Stimulated activated CD4-positive, alpha-beta T cell treated with anti-CD3 and anti-CD28 coated beads, Interleukin-12 subunit alpha, Interleukin-12 subunit beta, amount 100 ng/mL, for 4 hours (primary cell): ENCODE results near the gene FLT3.
"Not testable (repeated sequence)": the region's sequence is repeated elsewhere in the genome, so short reads cannot be mapped to it uniquely, and the experiment has no call there.

Experiments
- DNase-seq: peaks from one replicate; pipeline ENCODE4 v3.0.0-alpha.2; 2020

Gene FLT3

DNA sequence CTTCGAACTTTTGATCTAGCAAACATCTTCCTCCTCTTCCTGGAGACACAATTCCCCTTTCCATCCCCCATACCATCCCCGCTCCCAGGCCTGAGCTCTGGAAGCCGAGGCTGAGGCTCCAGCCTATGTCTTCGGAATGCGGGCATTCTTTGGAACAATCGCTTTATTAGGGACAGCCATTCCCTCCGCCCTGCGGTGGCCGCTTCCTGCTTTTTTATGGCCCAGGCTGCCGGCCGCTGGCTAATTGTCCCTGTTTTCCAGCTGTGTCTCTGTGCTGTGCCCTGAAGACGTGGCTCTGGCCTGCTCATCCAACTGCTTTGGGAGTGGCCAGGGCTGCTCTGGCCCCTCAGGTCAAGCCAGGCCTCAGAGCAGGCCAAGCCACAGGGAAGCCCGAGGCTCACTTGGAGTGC, 129.1 kb downstream of the FLT3 start:
- no peak for DNase-seq

DNA sequence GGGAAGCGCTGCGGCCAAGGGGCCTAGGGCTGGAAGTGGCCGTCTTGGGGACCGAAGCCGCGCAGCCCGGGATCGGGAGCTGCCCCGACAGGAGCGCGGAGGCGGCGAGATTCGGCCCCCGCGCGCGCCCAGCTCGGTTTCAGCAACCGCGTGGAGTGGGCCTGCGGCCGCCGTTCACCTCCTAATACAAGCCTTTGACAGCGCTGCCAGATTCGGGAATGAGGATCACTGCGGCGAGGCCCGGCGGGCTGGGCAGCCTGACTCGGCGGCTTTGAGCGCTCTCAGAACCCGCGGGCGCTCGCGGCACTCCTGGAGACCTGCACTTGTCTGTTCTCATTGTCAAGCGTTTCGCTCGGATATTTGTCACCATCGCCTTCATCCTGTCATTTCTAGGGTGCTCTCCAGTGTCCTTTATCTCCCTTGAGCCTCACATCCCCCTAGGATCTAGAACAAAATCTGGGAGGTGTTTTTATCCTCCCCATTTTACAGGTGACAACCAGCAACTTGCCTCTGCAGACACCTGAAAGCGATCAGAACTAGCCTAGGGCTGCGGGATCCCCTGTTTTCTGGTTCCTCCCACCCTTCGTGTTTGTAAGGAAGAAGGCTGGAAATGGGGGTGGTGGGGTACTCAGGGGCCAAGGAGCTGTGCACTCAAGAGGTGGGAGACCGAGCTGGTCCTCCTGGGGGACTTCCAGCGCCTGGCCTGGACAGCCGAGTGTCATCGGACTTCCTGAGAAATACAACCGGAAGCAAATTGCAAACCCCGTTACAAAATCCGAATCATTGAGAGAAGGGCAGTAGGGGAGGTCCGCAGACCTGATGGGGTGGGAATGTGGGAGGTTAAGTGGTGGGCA, 129.8 kb downstream of the FLT3 start:
- DNase-seq = no peak

DNA sequence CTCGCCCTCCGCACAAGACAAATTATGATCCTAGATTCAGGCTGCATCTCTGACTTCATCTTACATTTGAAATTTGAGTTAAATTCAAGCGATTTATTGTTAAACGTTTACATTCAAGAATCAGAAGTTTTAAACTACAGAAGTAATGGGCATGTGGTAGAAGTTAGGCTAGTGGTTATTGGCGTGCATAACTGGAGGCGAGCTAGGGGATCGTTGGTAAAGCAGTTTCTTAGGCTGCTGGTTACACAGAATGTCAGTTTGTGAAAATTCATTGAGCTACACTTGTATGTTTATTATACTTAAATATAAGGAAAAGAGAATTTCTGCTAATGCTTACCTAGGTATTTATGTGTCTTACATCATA, 130.5 kb downstream of the FLT3 start:
- DNase-seq = no peak

DNA sequence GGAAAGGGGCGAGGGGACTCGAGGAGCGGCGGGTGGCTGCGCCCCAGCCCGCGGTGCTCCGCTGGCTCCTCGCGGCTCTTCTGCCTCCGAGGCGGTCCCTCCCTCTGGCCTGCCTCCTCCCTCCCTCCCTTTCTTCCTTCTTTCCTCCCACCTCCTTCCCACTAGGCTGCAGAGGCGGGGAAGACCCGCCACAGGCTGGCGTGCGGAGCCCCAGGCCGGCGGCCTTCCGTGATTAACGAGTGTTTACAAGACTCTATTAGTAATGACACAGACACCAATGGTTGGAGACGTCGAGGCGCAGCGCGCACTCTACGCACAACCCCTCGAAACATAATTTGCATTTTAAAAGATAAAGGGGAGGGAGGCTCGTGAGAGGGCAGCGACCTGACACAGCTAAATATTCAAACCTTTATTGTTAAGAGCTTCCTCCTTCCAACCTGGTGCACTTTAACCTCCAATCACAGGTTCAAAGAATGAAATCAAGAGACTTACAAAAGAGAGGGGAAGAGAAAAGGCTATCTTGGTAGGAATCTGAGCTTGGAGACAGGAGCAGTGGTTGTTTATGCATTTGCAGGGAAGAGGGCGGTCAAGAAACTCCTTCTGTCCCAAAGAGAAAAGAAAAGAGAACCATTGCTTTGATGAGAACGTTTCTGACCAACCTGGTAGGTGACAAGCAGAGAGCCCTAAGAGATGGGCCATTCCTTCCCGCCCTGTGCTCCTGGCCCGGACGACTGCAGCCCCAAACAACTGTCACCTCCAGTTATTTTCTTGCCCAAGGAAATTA, 131.1 kb downstream of the FLT3 start, which contains the start of gene CDX2:
TSS of gene CDX2 (minus strand) at position 234 of the 784 bp plus-strand sequence. CDS start 309 bp downstream, outside the sequence.
- DNase-seq = no peak

DNA sequence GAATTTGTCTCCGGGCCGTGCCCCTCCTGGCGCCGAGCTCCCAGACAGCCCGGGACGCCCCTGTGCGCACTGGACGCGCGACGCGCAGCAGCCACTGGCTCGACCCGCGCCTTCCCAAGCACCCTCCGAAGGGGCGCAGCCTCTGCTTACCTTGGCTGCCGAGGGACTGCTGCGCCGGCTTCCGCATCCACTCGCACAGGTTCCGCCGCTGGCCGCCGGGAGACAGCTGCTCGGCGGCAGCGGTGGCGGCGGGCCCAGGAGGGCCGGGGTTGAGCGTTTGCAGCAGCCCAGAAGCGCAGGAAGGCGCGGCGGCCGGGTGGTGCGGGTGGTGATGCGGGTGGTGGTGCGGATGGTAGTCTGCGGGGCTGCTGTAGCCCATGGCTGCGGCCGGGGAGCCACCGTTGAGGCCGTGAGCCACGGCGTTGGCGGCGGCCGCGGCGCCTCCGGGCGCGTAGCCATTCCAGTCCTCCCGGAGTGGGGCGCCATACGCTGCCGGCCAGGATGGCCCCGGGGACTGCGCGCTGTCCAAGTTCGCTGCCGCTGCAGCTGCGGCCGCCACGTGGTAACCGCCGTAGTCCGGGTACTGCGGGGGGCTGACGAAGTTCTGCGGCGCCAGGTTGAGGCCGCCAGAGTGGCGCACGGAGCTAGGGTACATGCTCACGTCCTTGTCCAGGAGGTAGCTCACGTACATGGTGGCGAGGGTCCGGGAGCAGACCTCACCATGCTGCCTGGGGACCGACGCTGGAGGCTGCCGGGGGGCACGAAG, 131.9 kb downstream of the FLT3 start:
- DNase-seq = no peak

DNA sequence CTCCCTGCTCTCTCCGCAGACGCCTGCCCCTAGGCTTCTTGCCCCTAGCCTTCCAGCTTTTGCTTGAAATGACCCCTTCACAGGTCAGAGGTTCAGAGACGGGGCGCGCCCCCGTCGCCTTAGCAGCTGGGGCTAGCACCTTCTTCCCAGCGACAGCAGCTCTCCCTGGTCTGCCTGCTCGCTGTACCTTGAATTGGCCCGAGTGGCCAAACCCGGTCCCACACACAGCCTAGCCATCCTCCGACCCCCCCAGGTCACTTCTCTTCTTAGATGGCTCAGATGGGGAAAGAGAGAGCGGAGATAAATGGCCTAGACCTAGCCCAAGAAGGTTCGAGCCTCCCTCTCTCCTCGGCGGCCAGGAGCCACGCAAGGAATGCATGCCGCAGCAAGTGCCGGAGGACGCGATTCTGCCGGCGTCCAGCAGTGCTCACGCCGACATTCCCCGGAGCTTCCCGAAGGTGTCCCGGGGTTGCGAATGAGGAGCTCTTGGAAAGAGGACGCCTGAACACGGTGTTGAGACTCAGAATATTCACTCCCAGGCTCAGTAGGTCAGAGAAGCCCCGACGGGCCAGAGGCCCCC, 132.6 kb downstream of the FLT3 start:
- no peak for DNase-seq

DNA sequence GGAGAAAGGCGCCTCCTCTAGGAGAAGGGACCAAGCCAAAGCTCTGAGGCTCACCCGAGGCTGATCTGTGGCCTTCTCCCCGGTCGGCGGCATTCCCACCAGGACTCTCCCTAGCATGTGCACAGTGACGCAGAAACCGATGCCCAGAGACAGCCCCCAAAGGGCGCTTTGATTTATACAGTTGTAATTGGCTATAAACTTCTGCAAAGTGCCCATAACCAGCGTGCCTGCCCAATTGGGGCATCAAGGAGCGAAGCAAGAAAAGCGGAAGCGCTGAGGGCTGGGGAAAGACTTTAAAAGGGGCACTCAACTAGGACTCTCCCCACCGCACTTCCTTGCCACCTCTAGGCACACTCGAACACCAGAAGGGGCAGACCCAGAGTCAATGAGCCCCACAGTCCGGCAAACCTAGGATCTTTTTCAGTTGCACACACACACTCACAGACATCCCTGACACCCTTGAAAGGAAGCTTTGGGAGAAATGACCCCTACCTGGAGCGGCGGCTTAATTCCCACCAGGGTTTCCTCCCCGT, 133.1 kb downstream of the FLT3 start:
- DNase-seq = no peak

DNA sequence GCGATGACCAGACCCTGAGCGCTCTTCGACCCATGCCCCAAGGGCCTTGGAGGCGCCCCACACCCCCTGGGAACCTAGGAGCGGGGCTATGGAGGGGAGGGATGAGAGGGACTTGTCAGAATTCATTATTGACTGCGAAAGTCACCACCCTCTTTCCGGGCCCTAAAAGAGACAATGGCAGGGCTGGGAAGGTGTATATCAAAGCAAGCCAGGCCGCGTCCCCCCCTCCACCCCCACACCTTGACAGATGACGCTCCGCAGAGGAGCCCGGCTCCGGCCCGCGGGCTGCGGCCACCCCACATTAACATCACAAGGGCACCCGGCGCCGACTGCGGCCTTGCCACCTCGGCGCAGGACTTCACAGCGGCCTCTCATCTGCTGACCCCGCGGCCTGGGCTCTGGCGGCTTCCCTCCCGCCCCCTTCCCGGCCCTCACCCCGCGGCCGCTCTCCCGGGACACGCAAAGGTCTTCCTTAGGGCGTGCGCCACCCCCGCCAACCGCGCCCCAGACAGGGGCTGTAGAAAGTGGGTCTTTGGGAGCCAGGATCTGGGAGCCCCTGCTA, 133.7 kb downstream of the FLT3 start:
- no peak for DNase-seq

DNA sequence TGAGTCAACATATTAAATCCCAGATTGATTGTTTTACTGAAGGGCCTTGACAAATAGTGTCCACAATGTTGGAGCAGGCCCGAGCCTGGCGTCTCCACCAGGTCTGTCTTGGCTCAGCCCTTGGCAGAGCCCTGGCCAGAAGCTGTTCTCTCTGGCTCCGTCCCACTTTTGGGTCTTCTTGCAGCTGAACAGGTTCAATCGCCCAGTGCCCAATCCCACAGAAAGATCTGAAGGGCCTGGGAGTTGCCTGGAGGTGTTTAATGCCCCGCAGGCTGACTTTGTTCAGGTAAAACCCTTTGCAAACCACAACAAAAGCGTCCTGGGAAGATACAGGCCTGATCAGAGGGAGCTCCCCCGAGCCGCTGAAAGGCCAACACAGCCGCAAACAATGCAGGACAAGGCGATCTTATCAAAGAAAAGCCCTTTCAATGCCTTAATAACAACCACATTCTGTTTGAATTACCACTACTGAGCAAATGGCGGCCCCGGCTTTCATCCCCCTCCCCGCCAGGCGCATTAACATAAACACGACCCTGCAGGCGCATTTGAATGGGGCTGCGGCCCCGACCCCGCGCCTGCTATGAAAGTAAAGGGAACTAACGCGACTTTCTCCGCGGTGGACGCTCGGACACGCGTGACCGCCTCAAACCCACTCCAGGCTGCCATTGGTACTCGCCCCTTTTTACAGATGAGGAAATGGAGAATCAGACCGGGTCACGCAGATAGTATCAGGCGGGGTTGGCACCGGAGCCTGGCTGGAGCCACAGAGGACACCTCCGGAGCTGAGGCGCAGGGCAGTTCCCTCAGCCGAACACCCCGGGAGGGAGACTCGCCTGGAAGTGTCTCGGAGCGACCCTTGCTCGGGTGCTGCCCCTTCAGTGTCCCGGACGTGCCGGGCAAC, 134.4 kb downstream of the FLT3 start:
- no peak for DNase-seq

DNA sequence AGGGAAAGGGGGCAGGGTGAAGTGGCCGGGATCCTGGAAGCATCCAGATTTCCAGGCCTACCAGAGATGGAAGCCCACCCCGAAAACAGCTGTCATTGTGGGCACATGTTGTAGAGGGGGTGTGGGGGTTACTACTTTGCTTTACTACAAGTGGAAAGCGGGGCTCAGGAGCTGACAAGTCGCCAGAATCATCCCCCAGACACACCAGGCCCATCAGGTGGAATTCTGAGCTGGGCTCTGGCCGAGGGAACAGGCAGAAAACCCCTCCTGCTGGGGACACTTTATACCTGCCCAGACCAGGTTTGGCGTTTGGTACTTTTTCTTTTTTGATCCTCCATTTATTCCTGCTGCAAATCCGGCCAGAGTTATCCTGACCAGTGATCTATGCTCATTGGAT, 135.0 kb downstream of the FLT3 start:
- no peak for DNase-seq

DNA sequence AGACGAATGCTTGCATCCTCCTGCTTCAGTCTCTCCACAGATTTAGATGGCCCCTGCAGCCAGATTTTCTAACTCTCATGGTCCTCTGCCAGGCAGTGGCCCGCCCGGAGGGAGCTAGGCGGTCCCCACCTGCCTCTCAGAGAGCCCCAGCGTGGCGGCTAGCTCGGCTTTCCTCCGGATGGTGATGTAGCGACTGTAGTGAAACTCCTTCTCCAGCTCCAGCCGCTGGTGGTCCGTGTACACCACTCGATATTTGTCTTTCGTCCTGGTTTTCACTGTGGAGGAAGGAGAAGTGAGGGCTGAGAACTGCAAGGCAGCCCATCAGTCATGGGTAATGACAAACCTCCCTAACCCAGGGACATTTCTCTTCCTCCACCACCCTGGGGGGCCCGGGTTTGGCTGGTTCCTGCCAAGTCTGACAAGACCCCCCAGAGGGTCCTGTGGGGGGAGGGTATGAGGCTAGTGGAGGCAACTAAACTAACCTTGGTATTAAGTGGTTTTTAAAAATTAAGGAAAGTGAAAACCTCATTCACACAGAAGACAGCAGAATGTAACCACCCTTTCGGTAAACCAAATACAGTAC, 135.5 kb downstream of the FLT3 start:
- no peak for DNase-seq

DNA sequence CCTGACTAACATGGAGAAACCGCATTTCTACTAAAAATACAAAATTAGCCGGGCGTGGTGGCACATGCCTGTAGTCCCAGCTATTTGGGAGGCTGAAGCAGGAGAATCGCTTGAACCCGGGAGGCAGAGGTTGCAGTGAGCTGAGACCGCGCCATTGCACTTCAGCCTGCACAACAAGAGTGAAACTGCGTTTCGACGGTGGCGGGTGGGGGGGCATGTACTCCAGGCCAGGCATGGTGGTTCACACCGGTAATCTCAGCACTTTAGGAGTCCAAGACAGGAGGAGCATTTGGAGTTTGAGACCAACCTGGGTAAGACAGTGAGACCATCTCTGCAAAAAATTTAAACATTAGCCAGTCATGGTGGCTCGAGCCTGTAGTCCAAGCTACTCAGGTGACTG, 136.2 kb downstream of the FLT3 start:
- DNase-seq = not testable (repeated sequence)

DNA sequence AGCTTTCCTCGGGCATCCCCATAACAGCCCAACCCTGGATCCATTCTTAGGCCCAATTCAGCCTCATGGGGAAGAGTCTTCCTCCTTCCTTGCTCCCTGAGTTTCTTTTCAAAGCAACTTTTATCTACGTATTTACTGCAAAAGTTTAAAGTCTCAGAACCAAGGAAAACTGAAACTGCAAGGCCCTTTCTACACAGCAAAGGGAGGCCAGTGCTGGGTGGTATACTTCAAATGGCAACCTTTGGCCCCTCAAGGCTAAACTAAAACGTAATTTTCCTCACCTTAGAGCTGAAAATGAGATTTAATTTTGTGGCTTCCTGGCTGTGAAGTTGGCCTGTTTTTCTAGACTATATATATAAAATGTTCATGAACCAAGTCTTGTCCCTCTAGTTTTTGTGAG, 136.9 kb downstream of the FLT3 start:
- DNase-seq = no peak

DNA sequence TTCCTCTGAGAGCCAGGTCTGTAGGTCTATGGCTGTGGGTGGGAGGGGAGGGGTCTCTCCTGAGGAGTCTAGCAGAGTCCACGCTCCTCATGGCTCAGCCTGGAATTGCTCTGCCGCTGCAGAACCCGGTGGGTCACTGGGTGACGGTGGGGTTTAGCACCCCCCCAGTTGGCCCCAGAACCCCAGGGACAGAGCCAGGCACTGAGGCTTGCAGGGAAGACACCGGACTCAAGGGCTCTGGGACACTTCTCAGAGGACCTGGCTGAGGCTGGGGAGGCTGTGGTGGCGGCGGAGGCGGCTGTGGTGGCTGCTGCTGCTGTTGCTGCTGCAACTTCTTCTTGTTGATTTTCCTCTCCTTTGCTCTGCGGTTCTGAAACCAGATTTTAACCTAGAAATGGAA, 137.4 kb downstream of the FLT3 start:
- no peak for DNase-seq

DNA sequence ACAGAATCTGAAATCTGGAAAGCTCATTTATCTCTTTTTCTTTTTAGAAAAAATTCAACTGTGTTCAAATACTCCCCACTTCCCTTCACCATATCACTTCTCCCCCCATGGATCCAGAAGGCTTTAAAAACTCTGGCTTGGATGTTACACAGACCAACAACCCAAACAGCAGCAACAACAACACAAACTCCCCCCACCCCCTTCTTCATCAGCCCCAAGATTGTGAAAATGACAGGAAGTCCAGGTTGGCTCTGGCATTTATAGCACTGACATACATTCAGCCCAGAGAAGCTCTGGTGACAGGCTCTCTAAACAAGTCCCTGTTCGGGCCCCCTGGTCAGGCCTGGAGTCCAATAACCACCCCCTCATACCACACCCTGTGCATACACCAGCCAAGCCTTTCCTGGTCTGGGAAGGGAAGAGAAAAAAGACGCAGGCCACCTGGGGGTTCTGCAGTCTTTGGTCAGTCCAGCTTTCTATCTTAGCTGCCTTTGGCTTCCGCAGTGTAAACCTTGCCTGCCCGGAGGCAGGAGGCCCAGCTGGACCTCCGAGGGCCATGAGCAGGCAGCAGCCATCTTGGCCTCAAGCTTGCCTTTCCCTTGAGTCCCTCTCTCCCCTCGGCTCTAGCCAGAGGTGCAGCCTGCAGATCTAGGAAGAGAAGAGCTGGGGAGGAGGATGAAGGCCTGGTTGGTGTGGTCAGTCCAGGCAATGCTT, 138.1 kb downstream of the FLT3 start:
- no peak for DNase-seq

DNA sequence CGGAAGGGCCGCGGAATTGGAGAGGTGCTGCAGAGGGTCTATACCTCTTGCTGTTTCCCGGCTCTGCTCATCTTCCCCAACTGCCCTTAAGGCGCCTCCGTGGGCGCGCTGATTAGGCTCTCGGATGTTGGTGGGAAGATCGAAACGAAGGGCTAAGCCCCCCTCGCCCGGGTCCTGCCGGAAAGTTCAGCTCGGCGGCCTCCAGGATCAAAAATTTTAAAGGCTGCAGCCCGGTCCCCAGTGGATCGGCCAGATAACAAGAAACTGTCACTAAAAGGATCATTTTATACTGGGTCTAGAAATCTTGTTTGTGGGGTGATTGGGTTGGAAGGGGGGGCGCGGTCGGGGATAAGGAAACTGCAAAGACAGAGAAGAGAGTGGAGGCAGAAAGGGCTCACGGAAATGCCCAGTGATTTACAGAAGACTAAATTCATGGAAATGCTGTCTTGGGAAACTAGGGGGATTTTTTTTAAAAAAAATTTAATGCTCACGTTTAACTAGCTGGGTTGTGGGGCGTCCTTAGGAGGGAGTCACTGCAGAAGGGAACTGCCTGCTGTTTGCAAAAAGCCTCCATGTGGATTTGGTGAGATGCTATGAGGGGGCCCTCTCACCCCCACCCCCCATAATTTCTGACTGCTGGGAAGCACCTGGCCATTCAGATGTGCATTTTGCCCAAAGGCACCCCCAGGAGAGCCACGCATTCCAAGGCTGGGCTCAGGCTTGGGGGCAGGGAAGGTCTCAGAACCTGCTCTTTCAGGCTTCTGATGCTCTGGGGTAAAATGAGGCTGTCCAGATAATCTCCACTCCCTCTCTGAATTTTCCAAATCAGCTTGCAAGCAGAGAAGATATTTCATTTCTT, 138.9 kb downstream of the FLT3 start:
- DNase-seq = no peak

DNA sequence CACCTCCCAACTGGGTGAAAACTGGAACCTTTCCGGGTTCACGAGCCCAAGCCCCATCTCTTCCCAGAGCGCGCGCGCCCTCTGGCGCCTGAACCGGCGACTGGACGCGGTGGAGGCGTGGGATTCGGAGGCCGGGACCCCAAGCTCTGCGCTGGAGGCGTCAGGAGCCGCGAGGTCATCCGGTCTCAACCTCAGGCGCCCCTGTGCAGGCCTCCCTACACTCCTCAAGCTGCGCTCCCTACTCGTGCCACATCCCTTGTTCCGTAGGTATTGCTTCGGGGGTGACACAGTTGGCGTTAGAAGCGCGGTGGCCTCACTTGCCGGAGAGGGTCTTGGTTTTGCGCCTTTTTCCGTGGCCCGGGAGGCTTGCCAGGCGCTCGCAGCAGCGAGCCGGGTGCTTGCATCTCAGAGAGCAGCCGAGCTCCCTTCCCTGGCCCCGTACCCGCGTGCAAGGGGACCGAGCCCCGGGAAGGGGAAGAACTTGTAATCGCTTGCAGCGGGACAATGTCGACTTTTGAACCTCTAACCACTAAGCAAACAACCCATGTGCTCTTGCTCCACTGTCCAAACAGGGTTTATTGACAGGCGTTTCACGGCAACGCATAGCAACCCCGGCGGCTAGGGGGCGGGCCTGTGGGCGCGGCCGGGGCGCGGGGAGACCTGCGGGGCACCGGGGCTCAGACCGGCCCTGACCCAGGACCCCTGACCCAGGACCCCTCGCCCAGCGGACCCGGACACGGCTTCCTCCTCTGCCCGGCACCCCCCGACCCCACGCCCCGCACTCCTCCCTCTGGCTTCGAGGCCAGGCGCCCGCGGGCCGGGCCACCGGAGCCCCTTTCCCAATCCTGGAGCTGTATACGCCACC, 139.8 kb downstream of the FLT3 start:
- DNase-seq = no peak

DNA sequence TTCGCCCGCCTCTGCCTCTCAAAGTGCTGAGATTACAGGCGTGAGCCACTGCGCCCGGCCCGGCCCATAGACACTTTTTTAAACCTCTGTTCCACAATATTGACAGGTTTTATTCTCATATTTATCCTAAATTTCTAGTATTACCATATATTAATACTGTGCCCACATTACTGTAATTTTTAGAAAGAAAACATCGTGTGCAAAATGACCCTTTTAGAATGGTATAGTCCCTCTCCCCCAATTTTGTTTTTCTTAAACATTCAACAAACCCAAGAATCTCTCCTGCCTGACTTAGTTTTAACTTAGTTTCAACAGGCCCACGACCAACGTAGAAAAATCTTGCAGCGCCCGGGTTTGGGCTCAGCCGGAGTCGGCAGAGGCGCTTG, 140.4 kb downstream of the FLT3 start:
- no peak for DNase-seq
